A549 treated with RU486 at 1 μM for 4 hours (cell line): ENCODE data around the gene BIRC2. TPM values are rescaled to one million over a fixed set of nuclear protein-coding genes. Genes with fewer than 3 reads are reported as not detected.

Source experiments
- total RNA-seq: library from RNA; stranded (reverse); fragments of 200-300 nt; extraction: Qiagen RNA extraction; gene quantifications from 5 replicates; pipeline ENCODE4 v1.2.3, GENCODE V29; 2022; ENCODE audit warnings: low read depth

The BIRC2 gene
- total RNA-seq: 20.3 to 32.6 TPM (median 28.5 TPM) in 5 replicates

DNA sequence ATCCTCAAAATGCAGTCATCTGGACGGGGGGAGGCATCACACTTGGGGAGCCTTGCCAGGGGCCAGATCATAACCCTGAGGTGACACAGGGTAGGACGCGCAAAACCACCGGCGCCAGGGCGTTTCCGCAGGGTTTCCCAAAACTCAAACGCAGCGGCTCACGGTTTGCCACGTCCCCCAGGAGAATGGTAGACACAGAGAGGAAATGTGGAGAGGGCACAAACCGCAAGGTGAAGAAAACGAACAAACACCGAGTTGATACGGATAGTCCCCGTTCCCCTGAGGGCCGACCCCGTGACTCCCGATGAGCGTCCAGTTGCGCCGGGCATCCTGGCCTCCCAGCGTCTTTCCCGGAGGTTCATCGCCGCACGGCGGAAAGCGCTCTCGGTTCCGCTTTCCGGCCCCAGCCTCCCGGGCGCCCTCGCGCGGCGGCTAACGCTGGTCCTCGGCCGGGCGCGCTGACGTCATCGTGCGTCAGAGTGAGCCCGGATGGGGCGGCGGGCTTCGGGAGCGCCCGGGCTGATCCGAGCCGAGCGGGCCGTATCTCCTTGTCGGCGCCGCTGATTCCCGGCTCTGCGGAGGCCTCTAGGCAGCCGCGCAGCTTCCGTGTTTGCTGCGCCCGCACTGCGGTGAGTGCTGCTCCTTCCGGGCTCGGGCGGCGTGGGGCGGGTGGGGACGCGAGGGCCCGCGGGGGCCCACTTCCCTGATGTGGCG is at the start of gene BIRC2:
TSS of gene BIRC2 (plus strand) at position 467 of the 714 bp plus-strand sequence. CDS start 2,641 bp downstream, outside the sequence.

DNA sequence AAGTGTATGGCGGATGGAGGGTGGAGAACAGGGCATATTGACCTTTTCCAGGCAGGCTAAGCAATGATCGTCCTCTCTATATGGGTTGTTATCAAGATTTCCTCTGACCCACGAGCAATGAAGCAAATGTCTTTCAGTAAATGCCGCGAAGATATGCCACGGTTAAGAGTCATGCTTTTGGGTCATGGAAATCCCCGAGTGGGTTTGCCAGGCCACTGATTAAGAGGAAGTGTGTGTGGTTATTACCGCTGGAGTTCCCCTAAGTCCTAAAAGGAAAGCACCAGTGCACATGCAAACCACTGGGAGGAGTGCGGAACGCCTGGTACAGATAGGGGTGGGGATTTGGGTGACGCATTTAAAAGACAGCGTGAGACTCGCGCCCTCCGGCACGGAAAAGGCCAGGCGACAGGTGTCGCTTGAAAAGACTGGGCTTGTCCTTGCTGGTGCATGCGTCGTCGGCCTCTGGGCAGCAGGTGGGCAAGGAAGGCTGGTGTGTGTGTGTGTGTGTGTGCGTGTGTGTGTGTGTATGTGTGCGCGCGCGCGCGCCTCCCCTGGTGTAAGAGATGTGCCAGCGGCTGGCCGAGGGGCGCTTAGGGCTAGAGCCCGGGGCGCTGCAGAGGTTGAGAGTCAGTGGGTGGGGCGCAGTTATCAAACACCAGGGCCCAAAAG is 29.8 kb upstream of the BIRC2 start, which contains the start of gene BIRC3:
TSS of gene BIRC3 (plus strand) at position 386 of the 669 bp plus-strand sequence. CDS start 7,026 bp downstream, outside the sequence.

Other genes starting within 250 kb of the BIRC2 start
- gene YAP1, start 236.8 kb upstream of the BIRC2 start, total RNA-seq: 43.4 to 55.1 TPM (median 49.7 TPM) in 5 replicates
- gene BIRC3, start 29.7 kb upstream of the BIRC2 start, total RNA-seq: 18.3 to 32.2 TPM (median 27.0 TPM) in 5 replicates
- gene TMEM123, start 105.6 kb downstream of the BIRC2 start, total RNA-seq: 106 to 204 TPM (median 181 TPM) in 5 replicates
- 20.9 to 30.7 TPM (median 24.7 TPM) in 5 replicates for gene MMP7, start 183.5 kb downstream of the BIRC2 start, total RNA-seq